ENCODE results near the gene ABI3. TPM values are rescaled to one million over a fixed set of nuclear protein-coding genes. Genes with fewer than 3 reads are reported as not detected.

Gene ABI3
- total and polyA plus RNA-seq, 8 donors: 6.5 to 23.8 (median 9.9) TPM

GRCh38 chr17:49269356-49269755 is 58.8 kb downstream of the ABI3 start:
- Histone ChIP-seq H3K9me3 (no peaks in the 10 kb centered on the region), H3K4me1 (no peaks in the 10 kb centered on the region), H3K27me3 (no peaks in the 10 kb centered on the region), H3K27ac (no peak overlapping the region), H3K4me3 (no peak overlapping the region), H3K36me3 (no peaks in the 10 kb centered on the region)
- intact Hi-C loops (cut with DNase I): no loop called here
- ATAC-seq (no peak), DNase-seq (no peak)
- no peak for TF ChIP-seq CTCF (IDR thresholded peaks at IDR 0.05)

Other genes starting within 250 kb of the ABI3 start
- gene GIP, start 242.1 kb upstream of the ABI3 start, total RNA-seq: not detected
- under 1 TPM in 2 of 6 donors, not detected in 4; 0.31 to 0.57 TPM for gene GIP, start 242.1 kb upstream of the ABI3 start, polyA plus RNA-seq (ENCODE audit: insufficient read length in 6 of 6)
- gene IGF2BP1, start 213.3 kb upstream of the ABI3 start, total RNA-seq: under 1 TPM; 0.23 to 0.26 TPM
- 10 to 100 TPM; 25.8 to 32.1 (median 29.5) TPM for gene IGF2BP1, start 213.3 kb upstream of the ABI3 start, polyA plus RNA-seq (ENCODE audit: insufficient read length in 6 of 6)
- gene B4GALNT2, start 77.9 kb upstream of the ABI3 start, total RNA-seq: under 1 TPM; 0.16 to 0.20 TPM
- gene B4GALNT2, start 77.9 kb upstream of the ABI3 start, polyA plus RNA-seq (ENCODE audit: insufficient read length in 6 of 6): under 1 TPM; 0.43 to 0.87 (median 0.62) TPM
- 1 to 10 TPM; 3.6 to 4.8 TPM for gene GNGT2, start 133 bp upstream of the ABI3 start, total RNA-seq
- 1 to 10 TPM; 2.5 to 4.6 (median 3.0) TPM for gene GNGT2, start 133 bp upstream of the ABI3 start, polyA plus RNA-seq (ENCODE audit: insufficient read length in 6 of 6)
- 1 to 10 TPM; 1.0 to 2.0 TPM for gene PHOSPHO1, start 20.1 kb downstream of the ABI3 start, total RNA-seq
- 1 to 10 TPM; 1.5 to 8.5 (median 3.8) TPM for gene PHOSPHO1, start 20.1 kb downstream of the ABI3 start, polyA plus RNA-seq (ENCODE audit: insufficient read length in 6 of 6)
- 10 to 100 TPM; 42.6 to 46.8 TPM for gene ZNF652, start 151.5 kb downstream of the ABI3 start, total RNA-seq
- 10 to 100 TPM; 27.8 to 31.4 (median 29.6) TPM for gene ZNF652, start 151.5 kb downstream of the ABI3 start, polyA plus RNA-seq (ENCODE audit: insufficient read length in 6 of 6)
- gene PHB1, start 204.2 kb downstream of the ABI3 start, total RNA-seq: 100 to 1,000 TPM; 146 to 171 TPM
- 100 to 1,000 TPM; 159 to 173 (median 162) TPM for gene PHB1, start 204.2 kb downstream of the ABI3 start, polyA plus RNA-seq (ENCODE audit: insufficient read length in 6 of 6)